MG63 (cell line): ENCODE data around the gene HOXD1. TPM values are rescaled to one million over a fixed set of nuclear protein-coding genes. Genes with fewer than 3 reads are reported as not detected.

Source experiments
- DNase-seq: peaks from one replicate; pipeline ENCODE4 v3.0.0-alpha.2; 2020
- H3K27me3 ChIP-seq: fragments of 250-450 bp; sonication (Bioruptor Pico); 2 replicates; pipeline ENCODE4 v1.5.1; 2020; ENCODE audit warnings: mild to moderate bottlenecking, moderate library complexity
- H3K36me3 ChIP-seq: fragments of 250-450 bp; sonication (Bioruptor Pico); 2 replicates; pipeline ENCODE4 v1.5.1; 2020; ENCODE audit warnings: mild to moderate bottlenecking, moderate library complexity
- H3K4me3 ChIP-seq: fragments of 250-450 bp; sonication (Bioruptor Pico); 2 replicates; pipeline ENCODE4 v1.5.1; 2020; ENCODE audit warnings: mild to moderate bottlenecking, moderate library complexity
- H3K9me3 ChIP-seq: fragments of 250-450 bp; sonication (Bioruptor Pico); 2 replicates; pipeline ENCODE4 v1.5.1; 2020; ENCODE audit warnings: mild to moderate bottlenecking, moderate library complexity
- total RNA-seq: library from RNA; depleted of rRNA; stranded (reverse); fragments of >200 nt; shearing (Covaris generic); gene quantifications from 2 replicates; pipeline ENCODE4 v1.2.3, GENCODE V29; 2014; ENCODE audit warnings: low replicate concordance

Gene HOXD1
- total RNA-seq, 1 experiment from 2014 or later, result 0.20 TPM

DNA sequence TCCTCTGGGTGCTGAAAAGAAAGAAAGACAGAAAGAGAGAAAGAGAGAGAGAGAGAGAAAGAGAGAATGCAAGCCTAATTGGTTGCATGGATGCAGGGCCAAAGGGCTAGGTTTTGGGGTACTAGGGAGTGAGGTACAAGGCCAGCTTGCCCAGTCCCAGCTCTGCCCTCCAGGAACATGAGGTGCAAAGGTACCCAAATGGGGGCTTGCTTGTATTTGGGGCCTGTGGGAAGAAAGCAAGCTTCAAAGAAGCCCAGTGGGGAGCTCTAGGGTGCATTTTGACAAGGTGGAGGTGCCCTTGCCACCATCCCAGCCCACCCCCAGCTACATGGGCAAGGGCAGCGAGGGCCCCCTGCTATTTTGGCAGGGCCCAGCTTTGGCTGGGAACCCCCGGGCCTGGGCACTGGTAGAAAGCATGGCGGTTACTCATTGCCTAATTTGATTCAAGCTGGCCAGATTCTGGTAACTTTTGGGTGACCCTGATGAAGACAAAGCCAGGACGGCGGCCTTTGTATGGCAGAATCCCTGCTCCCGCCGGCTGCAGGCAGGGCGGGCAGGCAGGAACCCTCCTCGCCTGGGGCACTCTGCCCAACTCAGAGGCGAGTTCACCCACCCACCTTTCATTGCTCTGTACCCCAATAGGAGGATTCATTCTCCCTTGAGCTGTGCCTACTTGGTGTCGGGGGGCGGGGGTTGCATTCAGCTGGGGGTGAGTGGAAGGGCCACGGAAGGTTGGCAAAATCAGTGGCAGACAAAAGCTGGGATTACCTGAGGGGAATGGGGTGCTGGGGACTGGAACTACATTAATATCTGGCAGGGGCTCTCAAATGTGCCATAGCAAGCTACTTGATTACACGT is 37.7 kb upstream of the HOXD1 start:
- Histone ChIP-seq H3K36me3 (no peaks in the 10 kb centered on the region), H3K4me3 (no peak overlapping the region), H3K9me3 (no peaks in the 10 kb centered on the region; the same call in 1 of the 2 replicates), H3K27me3 (no peaks in the 10 kb centered on the region)
- DNase-seq, result no peak

- H3K27me3 ChIP-seq, result no peaks in the 10 kb centered on the region
- H3K36me3 ChIP-seq, result no peaks in the 10 kb centered on the region
- H3K4me3 ChIP-seq, result no peak within 1 kb of the TSS
- no peaks in the 10 kb centered on the region; the same call in 1 of the 2 replicates for H3K9me3 ChIP-seq
- no peak for DNase-seq
Measured at GRCh38 chr2:176151442-176152287, 36.8 kb upstream of the HOXD1 start, which contains the start of gene HOXD4. TSS of gene HOXD4 (plus strand) at chr2:176151550. CDS start at chr2:176151634, 84 bp downstream.

GRCh38 chr2:176152350-176153181 is 35.9 kb upstream of the HOXD1 start:
- DNase-seq, result no peak

DNA sequence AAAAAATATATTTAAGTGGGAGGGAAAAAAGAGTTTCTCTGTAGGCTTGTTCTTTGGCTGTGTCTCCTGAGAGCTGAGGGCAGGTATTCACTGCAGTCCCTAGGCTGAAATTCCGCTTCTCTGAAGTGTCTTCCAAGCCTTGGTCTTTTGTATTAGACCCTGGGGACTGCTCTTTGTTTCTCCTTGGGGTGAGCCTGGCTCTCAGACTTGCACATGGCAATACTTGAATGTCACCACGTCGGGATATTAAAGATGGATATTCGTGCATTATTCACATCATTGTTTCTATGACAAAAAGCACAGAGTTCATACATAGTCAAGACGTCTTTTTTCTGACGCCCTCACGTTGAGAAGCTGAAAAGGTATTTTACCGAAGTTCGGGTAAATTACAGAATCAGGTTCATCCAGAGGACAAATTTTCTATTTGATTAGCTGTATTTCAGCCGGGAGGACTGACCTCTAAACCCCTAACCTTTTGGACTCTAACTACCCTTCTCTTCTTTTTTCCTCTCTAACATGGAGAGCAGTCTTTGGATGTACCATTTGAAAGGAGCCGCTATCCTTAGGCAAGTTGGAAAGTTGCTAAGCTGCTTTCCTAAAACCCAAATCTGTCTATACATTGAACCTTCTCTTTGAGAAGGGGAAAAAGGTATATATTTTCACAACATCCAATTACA is 33.8 kb upstream of the HOXD1 start:
- Histone ChIP-seq H3K9me3 (no peaks in the 10 kb centered on the region; the same call in 1 of the 2 replicates), H3K4me3 (no peak overlapping the region), H3K27me3 (no peaks in the 10 kb centered on the region), H3K36me3 (no peaks in the 10 kb centered on the region)
- DNase-seq, result no peak

More at GRCh38 chr2:176152350-176153181, 35.9 kb upstream of the HOXD1 start:
- Histone ChIP-seq H3K9me3 (no peaks in the 10 kb centered on the region; the same call in 1 of the 2 replicates), H3K4me3 (no peak overlapping the region), H3K36me3 (no peaks in the 10 kb centered on the region), H3K27me3 (no peaks in the 10 kb centered on the region)

DNA sequence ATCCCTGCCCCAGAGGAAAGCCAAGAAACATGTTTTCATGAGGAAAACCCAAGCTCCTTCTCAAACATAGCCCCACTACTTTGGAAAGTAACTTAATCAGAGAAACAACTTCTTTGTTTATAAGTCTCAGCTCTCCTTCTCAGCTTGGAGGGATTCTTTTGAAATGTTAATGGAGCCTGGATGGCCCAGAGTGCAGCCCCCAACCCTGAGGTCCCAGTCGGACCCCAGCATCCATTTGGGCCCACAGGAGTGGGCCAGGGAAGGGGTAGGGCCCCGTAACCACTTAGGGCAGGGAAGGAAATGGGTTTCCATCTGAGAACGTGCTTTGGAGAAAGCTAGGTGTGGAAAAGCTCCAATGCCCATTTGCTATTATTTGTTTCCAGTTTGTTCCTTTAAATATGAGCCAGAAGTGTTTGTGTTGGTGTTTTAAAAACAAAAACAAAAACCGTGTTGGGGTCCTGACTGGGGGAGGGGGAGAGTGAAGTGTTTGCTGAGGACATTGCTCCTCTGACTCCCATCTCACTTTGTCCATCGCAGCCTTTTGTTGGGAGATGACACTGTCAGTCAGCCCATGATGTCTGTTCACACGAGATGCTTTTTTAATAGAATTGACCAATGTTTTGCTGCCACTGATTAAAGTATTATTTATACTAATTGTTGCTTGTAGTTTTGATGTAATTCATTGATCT is 33.0 kb upstream of the HOXD1 start:
- H3K4me3 ChIP-seq, result no peak overlapping the region
- no peaks in the 10 kb centered on the region; the same call in 1 of the 2 replicates for H3K9me3 ChIP-seq
- H3K27me3 ChIP-seq, result no peaks in the 10 kb centered on the region
- DNase-seq, result no peak
- H3K36me3 ChIP-seq, result no peaks in the 10 kb centered on the region

DNA sequence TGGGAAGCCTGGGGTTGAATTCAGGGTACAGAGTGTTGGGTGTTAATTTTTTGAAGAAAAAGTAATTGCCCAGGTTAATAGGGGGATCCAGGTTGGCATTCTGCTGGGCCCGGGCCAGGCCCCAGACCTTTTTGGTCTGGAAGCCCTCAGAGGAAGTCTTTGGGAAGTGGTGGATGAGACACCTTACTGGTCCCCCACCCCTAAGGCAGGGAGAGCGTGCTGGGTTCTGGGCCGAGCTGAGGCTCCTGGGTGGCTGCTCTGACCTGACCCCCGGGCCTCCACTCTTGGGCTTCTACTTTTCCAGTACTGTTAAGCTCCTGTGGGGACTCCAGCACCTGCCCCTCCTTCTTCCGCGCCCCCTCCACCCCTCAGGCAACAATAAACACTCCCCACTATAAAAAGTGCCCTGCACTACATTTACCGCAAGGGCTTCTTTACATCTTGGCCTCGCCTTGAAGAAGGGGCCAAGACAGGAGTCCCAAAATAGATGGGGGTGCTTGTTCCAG is 32.1 kb upstream of the HOXD1 start:
- Histone ChIP-seq H3K9me3 (no peaks in the 10 kb centered on the region; the same call in 1 of the 2 replicates), H3K27me3 (no peaks in the 10 kb centered on the region), H3K36me3 (no peaks in the 10 kb centered on the region), H3K4me3 (no peak overlapping the region)
- DNase-seq, result no peak

- Histone ChIP-seq H3K4me3 (no peak within 1 kb of the TSS), H3K36me3 (no peaks in the 10 kb centered on the region), H3K9me3 (no peaks in the 10 kb centered on the region; the same call in 1 of the 2 replicates), H3K27me3 (no peaks in the 10 kb centered on the region)
- DNase-seq, result no peak
Measured at GRCh38 chr2:176156807-176157498, 31.5 kb upstream of the HOXD1 start, which contains the start of gene HOXD3. TSS of gene HOXD3 (plus strand) at chr2:176157307. CDS start at chr2:176169115, 11,808 bp downstream.

DNA sequence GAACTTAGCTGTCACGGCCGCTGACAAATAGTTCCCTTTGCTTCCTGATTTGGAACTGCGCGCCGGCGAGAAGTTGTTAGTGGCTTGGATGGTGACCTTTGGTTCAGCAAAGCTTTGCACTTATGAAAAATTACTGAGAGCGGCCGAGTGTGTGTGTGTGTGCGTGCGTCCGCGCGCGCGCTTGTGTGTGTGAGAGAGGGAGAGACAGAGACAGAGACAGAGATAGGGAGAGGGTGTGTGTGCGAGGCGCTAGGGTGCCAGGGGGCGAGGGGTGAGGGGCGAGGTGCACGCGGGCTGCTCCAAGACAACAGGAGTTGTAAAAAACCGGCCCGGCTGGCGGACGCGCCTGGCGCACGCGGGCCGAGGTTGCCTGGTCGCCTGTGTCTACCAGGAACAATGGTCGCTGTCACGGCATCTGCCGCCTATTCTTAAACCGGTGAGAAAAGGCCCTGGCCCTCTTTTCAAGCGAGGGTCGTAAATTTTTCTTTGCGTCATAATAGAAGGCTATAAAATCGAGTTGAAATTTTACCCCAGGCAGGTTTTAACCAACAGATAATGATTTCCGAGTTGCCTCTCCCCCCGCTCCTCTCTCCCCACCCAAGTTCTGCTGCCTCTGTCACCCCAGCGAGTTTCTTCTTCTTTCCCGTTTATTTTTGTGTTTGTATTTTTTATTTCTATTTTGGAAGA is 30.8 kb upstream of the HOXD1 start:
- H3K27me3 ChIP-seq, result no peaks in the 10 kb centered on the region
- DNase-seq, result no peak
- H3K36me3 ChIP-seq, result no peaks in the 10 kb centered on the region
- H3K9me3 ChIP-seq, result no peaks in the 10 kb centered on the region; the same call in 1 of the 2 replicates
- H3K4me3 ChIP-seq, result no peak overlapping the region

DNA sequence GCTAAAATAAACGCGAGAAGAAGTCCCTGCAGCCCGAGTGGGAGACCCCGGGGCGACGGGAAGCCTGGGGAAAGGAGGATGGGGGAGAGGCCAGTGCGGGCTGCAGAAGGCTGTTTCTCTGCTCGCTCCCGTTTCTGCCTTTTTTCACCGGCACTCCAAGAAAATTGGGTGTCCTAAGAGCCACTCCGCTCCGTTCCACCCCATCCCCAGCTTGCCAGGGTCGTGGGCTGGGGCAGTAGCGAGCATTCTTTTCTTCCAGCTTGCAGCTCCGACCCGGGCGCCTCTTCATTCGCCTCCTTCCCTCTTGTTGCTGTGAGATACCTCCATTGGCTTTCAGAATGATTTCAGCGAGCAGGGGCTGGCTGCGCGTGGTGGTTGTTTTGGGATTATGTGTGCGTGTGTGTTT is 30.3 kb upstream of the HOXD1 start:
- H3K9me3 ChIP-seq, result no peaks in the 10 kb centered on the region; the same call in 1 of the 2 replicates
- H3K4me3 ChIP-seq, result no peak overlapping the region
- H3K27me3 ChIP-seq, result no peaks in the 10 kb centered on the region
- no peak for DNase-seq
- H3K36me3 ChIP-seq, result no peaks in the 10 kb centered on the region

DNA sequence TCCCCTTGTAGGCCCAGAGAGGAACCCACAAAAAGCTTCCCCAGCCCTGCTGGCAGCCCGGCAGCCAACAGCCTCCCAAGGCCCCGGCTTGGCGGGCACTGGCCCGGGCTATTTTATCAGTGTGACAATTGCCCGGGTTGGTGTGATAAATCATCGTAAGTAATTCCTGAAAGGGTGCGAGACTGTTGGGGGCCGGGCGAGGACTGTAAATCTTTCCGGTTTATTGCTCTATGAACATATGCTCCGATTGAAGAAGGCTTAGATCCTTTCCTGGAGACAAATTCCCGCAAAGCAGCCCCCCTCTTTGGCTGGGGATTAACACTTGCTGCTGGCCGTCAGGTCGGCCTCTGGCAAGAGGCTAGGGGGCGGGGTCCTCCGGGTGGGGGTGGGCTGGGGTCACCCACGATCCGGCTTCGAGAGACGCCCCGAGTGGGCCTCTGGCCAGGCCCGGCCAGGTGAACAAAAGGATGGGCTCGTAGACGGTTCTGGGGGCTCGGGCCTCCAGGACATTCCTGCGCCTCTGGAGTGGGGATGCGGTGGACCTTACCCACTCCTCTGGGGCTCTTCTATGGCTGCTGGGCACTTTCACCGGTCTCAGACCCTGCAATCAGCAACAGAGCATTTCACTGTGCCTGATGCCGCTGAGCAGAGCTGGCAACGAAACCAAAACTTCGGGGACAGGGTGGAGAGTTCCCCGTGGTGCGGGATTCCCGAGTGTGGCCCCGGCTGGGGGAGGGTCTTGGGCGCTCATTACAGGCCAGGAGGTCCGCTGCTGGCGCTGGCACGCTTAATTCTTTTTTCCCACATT is 29.4 kb upstream of the HOXD1 start:
- Histone ChIP-seq H3K36me3 (no peaks in the 10 kb centered on the region), H3K4me3 (no peak overlapping the region), H3K27me3 (no peaks in the 10 kb centered on the region), H3K9me3 (no peaks in the 10 kb centered on the region; the same call in 1 of the 2 replicates)
- no peak for DNase-seq

DNA sequence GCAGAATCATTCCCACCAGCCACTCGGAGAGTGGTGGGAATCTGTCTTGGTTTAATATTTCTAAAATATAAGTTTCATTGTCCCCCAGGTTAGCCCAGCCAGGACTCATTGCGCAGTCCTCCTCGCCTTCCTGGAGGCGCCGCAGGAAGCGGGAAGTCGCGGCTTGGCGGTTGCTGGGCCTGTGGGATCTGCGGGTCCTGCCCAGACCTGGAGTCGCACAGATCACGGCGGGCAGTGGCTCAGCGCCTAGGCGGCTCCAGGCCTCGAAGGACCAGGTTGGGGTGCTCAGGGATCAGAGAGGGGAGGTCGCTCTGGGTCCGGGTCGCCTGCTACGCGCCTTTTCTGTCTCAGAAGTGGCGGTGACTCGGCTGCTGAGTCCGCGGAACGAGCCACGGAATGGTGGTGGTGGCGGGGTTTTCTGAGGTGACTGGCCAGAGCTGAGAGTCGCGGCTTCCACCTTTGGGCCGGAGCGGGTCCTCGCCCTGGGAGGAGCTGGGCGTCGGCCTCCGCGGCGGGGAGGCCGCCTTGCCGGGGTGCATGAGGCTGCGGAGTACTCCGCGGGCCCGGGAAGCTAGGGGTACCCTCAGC is 28.7 kb upstream of the HOXD1 start:
- Histone ChIP-seq H3K9me3 (no peaks in the 10 kb centered on the region; the same call in 1 of the 2 replicates), H3K4me3 (no peak overlapping the region), H3K27me3 (no peaks in the 10 kb centered on the region), H3K36me3 (no peaks in the 10 kb centered on the region)
- no peak for DNase-seq

DNA sequence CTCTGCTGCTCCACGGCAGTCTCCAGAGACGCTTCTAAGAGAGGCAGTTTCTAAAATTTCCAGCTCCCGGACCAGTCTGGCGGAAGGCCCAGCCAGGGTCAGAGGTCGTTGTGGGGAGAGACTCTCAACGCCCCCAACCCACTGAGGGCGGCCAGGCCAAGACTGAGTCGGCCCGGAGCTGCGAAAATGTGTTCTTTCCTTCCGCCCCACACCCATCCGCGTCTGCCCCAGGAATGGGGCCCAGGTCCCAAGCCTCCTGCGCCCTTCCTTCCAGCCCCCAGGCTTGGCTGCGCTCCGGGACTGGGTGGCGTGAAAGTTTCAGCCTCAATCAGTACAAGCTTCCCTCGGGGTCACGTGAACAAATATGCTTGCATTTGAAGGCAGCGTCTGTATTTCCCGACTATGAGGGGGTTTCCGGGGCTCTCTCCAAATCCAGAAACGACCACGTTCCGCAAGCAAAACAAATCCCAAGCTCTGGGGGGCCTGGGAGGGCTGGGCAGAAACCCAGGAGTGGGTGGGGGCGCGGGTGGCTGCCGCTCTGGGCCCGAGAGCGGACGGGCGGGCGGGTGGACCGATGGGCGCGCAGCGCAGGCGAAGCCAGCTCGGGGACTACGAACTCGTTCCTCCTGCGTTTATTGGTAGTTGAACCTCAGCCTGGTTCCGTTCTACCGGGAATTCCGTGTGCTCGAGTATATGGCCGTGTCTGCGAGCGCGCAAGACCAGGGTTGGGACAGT is 28.1 kb upstream of the HOXD1 start:
- DNase-seq, result no peak
- Histone ChIP-seq H3K4me3 (no peak overlapping the region), H3K36me3 (no peaks in the 10 kb centered on the region), H3K27me3 (no peaks in the 10 kb centered on the region), H3K9me3 (no peaks in the 10 kb centered on the region)
